NCI-H748 treated with DMSO at 0.1 percent for 48 hours (cell line): Measurements from ENCODE around the gene TMBIM6.

Experiments used
- DNase-seq: peaks from one replicate; lab custom pipeline; 2025; lab: John Stamatoyannopoulos, UW

The TMBIM6 gene

GRCh38 chr12:49798248-49798647, 56.9 kb downstream of the TMBIM6 start:
- DNase-seq, result no peak

- no peak for DNase-seq
Observed at GRCh38 chr12:49798934-49799333, 57.6 kb downstream of the TMBIM6 start.

DNA sequence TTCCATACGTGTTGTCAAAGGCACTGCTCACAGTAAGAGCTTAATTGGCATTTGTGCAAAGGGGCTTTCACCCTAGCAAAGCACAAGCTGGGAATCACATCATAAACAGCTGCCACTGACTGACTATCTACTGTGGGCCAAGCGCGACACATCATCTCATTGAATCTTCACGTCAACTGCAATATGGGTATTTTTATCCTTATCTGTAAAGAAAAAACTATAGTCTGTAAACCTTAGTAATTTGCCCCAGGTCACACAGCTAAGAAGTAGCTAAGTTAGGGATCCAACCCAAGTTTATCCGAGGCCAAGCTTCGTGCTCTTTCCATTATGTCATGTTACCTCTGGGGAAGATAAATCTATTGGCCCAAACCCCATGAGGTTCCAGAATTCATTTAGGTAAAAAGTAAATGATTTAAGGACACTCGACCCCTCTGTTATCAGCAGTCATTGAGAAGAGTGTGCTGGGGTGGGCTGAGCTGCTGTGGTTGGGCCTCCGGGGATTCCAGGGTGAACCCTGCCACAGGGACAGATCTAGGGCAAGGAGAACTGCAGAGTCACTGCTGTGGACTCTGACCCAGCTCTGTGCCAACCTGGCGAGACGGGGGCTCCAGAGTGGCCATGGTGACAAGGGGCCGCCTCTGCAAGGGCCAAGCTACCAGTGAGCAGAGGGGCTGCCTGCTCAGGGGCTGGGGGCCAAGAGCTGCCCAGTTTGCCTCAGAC, 59.2 kb downstream of the TMBIM6 start:
- DNase-seq, result no peak

DNA sequence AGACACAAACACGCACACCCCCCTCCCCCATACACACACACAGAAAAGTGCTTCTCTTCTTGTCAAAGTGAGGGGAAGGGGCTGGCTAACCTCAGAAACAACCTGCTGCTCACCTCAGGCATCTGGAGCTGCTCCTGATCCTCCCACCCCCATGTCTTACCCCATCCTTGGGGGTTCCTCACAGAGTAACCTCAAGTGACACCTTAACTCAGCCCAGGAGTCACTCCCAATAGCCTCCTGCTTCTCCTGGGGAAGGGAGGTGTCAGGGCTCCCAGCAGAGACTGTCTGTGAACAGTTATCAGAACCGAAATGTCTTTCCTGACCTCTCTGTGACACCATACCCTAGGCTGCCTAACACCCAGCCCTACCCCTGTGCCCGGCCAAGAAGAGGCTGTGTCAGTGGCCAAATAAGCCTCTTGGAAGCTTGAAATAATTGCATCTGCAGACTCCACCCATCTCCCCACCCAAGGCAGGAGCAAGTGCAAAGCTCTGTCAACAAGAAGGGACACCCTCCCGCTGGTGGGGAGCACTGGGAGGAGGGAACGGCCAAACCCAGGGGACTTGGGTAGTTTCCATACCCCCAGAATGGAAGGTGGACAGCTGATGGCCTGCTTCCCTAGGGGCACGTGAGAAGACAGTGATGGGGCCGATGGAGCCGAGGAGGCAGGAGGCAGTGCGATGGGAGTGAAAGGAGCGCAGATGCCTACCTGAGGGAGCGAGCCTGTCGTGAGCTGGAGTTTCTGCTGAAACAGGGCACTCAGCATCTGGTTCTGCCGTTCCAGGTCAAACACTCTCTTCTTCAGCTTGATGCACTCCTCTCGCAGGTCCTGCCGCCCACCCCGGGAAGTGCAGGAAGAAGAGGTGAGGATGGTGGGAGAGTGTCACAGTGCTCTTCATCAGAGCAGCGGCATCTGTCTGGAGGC, 60.0 kb downstream of the TMBIM6 start:
- no peak for DNase-seq

GRCh38 chr12:49803693-49804450, 62.5 kb downstream of the TMBIM6 start:
- DNase-seq, result no peak

- no peak for DNase-seq
Observed at GRCh38 chr12:49804821-49805220, 63.5 kb downstream of the TMBIM6 start.

- DNase-seq, result no peak
Observed at GRCh38 chr12:49805409-49805808, 64.1 kb downstream of the TMBIM6 start.

DNA sequence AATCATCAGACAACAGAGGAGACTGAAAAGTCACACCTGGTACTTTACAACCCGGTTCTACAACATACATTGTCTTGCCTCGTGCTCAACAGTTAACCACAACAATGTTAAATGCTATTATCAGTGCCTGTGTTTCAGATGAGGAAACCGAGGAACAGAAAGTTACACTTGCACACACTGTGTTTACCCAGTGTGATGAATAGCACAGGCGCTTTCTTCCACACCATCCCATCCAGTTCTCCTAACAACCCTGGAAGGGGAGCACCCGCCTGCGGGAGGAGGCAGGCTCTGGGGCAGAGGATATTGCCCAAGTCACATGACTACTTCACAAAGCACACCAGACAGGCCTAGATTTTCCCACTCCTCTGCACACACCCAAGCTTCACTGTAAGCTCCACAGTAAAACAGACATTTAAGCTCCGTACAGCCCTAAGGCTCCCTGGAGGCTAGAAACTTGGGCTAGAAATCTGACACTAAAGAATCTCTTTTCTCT, 65.0 kb downstream of the TMBIM6 start:
- DNase-seq, result no peak

GRCh38 chr12:49806877-49807276, 65.5 kb downstream of the TMBIM6 start:
- no peak for DNase-seq

DNA sequence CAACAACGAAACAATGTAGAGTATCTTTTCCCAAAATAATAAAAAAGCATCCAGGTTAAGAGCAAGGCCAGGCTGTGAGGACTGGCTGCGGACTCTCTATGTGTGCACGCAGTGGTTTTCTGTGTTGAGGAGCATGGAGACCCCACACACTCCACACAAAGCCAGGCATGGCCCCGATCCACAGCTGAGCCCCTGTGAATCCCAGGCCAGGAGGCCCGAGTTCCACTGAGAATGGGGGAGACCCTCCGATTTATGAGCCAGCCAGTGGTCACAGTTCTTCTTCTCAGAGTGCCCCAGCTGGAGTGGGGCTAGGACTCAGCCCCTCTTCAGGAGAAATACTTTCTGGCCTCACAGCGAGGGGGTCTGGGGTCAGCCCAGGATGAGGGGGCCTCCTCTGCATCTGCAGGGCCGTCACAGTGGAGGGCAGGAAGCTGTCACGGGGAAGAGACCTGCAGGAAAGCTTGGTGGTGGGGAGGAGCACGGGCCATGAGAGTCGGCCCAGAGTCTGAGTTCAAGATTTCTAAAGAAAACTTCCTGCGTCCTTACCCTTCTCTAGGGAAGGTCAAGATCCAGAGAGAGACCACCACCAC, 66.7 kb downstream of the TMBIM6 start:
- DNase-seq, result no peak

- DNase-seq, result no peak
Observed at GRCh38 chr12:49808686-49809380, 67.5 kb downstream of the TMBIM6 start.

DNA sequence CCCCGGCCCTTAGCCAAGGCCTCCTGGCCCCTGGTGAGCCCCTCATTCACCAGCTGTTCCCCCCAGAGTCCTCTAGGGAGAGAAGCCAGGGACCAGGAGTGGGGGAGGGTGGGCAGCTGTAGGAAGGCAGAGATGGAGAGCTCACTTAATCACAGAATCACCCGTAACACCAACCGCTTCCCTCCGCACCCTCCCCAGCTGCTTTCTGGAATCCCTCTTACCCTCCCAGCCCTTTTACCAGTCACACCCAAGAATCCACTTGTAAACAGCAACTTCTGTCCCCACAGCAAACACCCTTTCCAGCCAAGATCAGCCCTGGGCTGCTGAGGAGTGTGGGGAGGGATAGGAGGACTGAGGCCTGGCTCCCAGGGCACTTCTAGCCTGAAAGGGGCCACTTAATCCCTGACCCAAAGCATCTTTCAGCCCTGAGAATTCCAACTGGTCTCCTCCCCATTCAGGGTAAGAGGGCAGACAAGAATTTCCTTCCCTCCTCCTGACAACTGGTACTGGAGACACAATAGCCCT, 68.1 kb downstream of the TMBIM6 start:
- DNase-seq, result no peak

- no peak for DNase-seq
Observed at GRCh38 chr12:49809906-49810389, 68.6 kb downstream of the TMBIM6 start.

- no peak for DNase-seq
Observed at GRCh38 chr12:49811136-49811535, 69.8 kb downstream of the TMBIM6 start.

- DNase-seq, result no peak
Observed at GRCh38 chr12:49811961-49812401, 70.6 kb downstream of the TMBIM6 start.

DNA sequence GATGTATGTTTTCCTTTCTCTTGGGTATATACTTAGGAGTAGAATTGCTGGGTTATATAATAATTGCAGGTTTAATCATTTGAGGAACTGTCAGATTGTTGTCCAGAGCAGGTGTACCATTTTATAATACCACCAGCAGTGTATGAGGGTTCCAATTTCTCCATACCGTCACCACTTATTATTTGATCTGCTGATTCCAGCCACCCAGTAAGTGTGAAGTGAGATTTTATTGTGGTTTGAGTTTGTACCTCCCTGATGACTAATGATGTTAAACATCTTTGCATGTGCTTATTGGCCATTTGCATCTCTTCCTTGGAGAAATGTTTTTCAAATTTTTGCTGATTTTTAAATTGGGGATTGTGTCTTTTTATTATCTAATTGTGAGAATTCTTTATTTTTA, 71.8 kb downstream of the TMBIM6 start:
- no peak for DNase-seq
